ENCODE results near the gene ST7. TPM values are rescaled to one million over a fixed set of nuclear protein-coding genes. Genes with fewer than 3 reads are reported as not detected.

Gene ST7
- total RNA-seq, 2 experiments from 2014 or later = 4.9 to 5.4 TPM

DNA sequence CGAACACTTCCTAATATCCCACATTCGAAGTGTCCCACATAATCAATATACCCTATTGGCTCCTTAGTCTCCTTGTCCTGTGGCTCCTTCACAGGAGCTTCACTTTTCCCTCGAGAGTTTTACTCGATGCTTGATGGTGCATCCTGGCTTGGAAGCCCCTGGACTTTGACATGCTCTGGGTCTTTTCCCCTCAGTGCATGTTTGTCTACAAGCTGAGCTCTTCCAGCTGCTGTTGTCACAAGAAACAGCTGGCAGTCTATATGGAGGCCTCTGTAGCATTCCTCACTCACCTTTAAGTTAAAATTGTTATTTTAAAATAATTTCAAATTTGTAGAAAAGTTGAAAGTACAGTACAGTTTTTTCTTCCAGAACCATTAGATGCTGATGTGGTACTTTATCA is 27.1 kb downstream of the ST7 start:
- ChIA-PET POLR2A (no interaction called here), CTCF (no interaction called here)
- Mint-ChIP-seq H3K9me3 (no peaks in the 10 kb centered on the region), H3K4me1 (ENCODE audit: low read depth) (no peaks in the 10 kb centered on the region), H3K4me3 (no peak overlapping the region), H3K27me3 (no peaks in the 10 kb centered on the region), H3K36me3 (ENCODE audit: low read depth) (no peaks in the 10 kb centered on the region), H3K27ac (no peak overlapping the region)
- no peaks in the 10 kb centered on the region for H3K4me1 ChIP-seq (ENCODE audit: insufficient read depth, low read length)
- H3K4me3 ChIP-seq (ENCODE audit: low read length) = no peak overlapping the region
- H3K36me3 ChIP-seq (ENCODE audit: insufficient read depth, low read length) = no peaks in the 10 kb centered on the region
- H3K9me3 ChIP-seq (ENCODE audit: control insufficient read depth in 1 of 2, insufficient read depth in 1 of 2, low read length in 2 of 2) = no peaks in the 10 kb centered on the region
- H3K27me3 ChIP-seq (ENCODE audit: control insufficient read depth in 1 of 2, insufficient read depth in 2 of 2, low read length in 2 of 2) = no peaks in the 10 kb centered on the region
- TF ChIP-seq, protein P1, sequence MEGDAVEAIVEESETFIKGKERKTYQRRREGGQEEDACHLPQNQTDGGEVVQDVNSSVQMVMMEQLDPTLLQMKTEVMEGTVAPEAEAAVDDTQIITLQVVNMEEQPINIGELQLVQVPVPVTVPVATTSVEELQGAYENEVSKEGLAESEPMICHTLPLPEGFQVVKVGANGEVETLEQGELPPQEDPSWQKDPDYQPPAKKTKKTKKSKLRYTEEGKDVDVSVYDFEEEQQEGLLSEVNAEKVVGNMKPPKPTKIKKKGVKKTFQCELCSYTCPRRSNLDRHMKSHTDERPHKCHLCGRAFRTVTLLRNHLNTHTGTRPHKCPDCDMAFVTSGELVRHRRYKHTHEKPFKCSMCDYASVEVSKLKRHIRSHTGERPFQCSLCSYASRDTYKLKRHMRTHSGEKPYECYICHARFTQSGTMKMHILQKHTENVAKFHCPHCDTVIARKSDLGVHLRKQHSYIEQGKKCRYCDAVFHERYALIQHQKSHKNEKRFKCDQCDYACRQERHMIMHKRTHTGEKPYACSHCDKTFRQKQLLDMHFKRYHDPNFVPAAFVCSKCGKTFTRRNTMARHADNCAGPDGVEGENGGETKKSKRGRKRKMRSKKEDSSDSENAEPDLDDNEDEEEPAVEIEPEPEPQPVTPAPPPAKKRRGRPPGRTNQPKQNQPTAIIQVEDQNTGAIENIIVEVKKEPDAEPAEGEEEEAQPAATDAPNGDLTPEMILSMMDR (IDR thresholded peaks at IDR 0.05) = no peak
- intact Hi-C loops (cut with DNase I, micrococcal nuclease) = no loop called here
- DNase-seq (no peak), ATAC-seq (ENCODE audit: poor library complexity) (no peak)
- no peak overlapping the region for H3K27ac ChIP-seq (ENCODE audit: low read depth in 1 of 2, low read length in 2 of 2)

DNA sequence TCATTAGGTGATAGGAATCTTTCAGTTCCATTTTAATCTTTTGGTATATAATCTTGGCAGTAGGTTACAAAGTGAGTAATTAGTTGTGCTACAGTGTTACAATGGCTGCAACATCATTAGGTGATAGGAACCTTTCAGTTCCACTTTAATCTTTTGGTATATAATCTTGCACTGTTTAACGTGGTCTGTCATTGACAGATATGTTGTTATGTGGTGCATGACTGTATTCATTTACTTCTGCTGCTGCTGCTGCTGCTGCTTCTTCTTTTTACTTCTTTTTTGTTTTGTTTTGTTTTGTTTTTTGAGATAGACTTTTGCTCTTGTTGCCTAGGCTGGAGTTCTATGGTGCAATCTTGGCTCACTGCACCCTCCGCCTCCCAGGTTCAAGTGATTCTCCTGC is 28.6 kb downstream of the ST7 start:
- TF ChIP-seq, protein P1 (IDR thresholded peaks at IDR 0.05) = no peak
- ATAC-seq (ENCODE audit: poor library complexity) = no peak
- no peaks in the 10 kb centered on the region for H3K27me3 Mint-ChIP-seq
- Histone ChIP-seq H3K9me3 (ENCODE audit: control insufficient read depth in 1 of 2, insufficient read depth in 1 of 2, low read length in 2 of 2) (no peaks in the 10 kb centered on the region), H3K27ac (ENCODE audit: low read depth in 1 of 2, low read length in 2 of 2) (no peak overlapping the region), H3K27me3 (ENCODE audit: control insufficient read depth in 1 of 2, insufficient read depth in 2 of 2, low read length in 2 of 2) (no peaks in the 10 kb centered on the region), H3K36me3 (ENCODE audit: insufficient read depth, low read length) (no peaks in the 10 kb centered on the region), H3K4me1 (ENCODE audit: insufficient read depth, low read length) (no peaks in the 10 kb centered on the region), H3K4me3 (ENCODE audit: low read length) (no peak overlapping the region)
- DNase-seq = no peak
- CTCF ChIA-PET = no interaction called here
- no peak overlapping the region for H3K4me3 Mint-ChIP-seq
- H3K27ac Mint-ChIP-seq = no peak overlapping the region
- intact Hi-C loops (cut with DNase I, micrococcal nuclease) = no loop called here
- no peaks in the 10 kb centered on the region for H3K4me1 Mint-ChIP-seq (ENCODE audit: low read depth)
- H3K9me3 Mint-ChIP-seq = no peaks in the 10 kb centered on the region
- POLR2A ChIA-PET = no interaction called here
- H3K36me3 Mint-ChIP-seq (ENCODE audit: low read depth) = no peaks in the 10 kb centered on the region

DNA sequence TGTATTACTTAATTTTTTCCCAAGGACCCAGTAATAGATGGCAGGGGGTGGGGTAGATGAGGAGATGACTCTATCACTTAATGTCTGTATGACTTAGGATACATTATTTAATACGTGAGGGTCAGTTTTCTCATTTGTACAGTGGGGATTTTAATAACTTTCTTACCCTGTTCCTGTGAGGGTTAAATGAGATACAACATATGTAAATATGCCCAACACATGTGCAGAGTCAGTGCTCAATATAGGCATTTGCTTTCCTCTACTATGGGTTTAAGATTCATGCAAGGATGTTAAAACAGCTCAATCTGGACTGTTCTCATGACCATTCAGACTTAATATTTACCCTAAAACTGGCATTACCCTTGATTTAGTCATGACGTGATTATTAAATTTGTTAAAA is 31.2 kb downstream of the ST7 start:
- ATAC-seq (ENCODE audit: poor library complexity) (no peak), DNase-seq (no peak)
- TF ChIP-seq, protein P1 (IDR thresholded peaks at IDR 0.05) = no peak
- no peak overlapping the region for H3K27ac Mint-ChIP-seq
- H3K27me3 ChIP-seq (ENCODE audit: control insufficient read depth in 1 of 2, insufficient read depth in 2 of 2, low read length in 2 of 2) = no peaks in the 10 kb centered on the region
- no peaks in the 10 kb centered on the region for H3K36me3 ChIP-seq (ENCODE audit: insufficient read depth, low read length)
- peaks cover 3% of the 10 kb centered on the region for H3K4me1 Mint-ChIP-seq (ENCODE audit: low read depth)
- ChIA-PET POLR2A (interaction anchor here (0.7 to 1.3 kb wide), 3 partner anchors 8 to 143 kb away, joined by 3 to 5 read pairs (median 3); no protein-coding TSS in a partner anchor), CTCF (interaction anchor here (0.5 to 2.2 kb wide), 8 partner anchors 11 to 177 kb away, joined by 3 to 5 read pairs (median 3); partner anchors contain the start of gene ST7)
- intact Hi-C loops (cut with DNase I, micrococcal nuclease) = loop anchor here in 1 of 2 experiments (2.0 kb wide), 2 partner anchors 28 to 54 kb away; no protein-coding TSS in a partner anchor
- no peaks in the 10 kb centered on the region for H3K9me3 Mint-ChIP-seq
- H3K4me1 ChIP-seq (ENCODE audit: insufficient read depth, low read length) = no peaks in the 10 kb centered on the region
- H3K4me3 Mint-ChIP-seq = no peak overlapping the region
- H3K9me3 ChIP-seq (ENCODE audit: control insufficient read depth in 1 of 2, insufficient read depth in 1 of 2, low read length in 2 of 2) = no peaks in the 10 kb centered on the region
- H3K36me3 Mint-ChIP-seq (ENCODE audit: low read depth) = no peaks in the 10 kb centered on the region
- no peaks in the 10 kb centered on the region for H3K27me3 Mint-ChIP-seq
- H3K27ac ChIP-seq (ENCODE audit: low read depth in 1 of 2, low read length in 2 of 2) = no peak overlapping the region
- H3K4me3 ChIP-seq (ENCODE audit: low read length) = no peak overlapping the region
